Uterus (tissue), 2 donors: Measurements from ENCODE around the gene GH1.
"Not testable (repeated sequence)": the region's sequence is repeated elsewhere in the genome, so short reads cannot be mapped to it uniquely, and the experiment has no call there.

Source experiments
- POLR2A ChIP-seq, 2 donors: fragments of 450-650 bp; IDR thresholded peaks; one replicate each; pipeline ENCODE4 v1.6.1; 2016; ENCODE audit warnings: antibody characterized with exemption in 2 of 2, mild to moderate bottlenecking in 1 of 2, moderate library complexity in 1 of 2
- TF ChIP-seq, protein P1 (sequence below), 4 experiments: fragments of 200-600 bp in 2 of 4; fragments of 450-650 bp in 2 of 4; sonication (generic) in 2 of 4; IDR thresholded peaks; one replicate each; pipeline ENCODE4 v1.5.1; 2016 to 2019; ENCODE audit warnings: antibody characterized with exemption in 4 of 4, mild to moderate bottlenecking in 2 of 4, moderate library complexity in 1 of 4

DNA sequence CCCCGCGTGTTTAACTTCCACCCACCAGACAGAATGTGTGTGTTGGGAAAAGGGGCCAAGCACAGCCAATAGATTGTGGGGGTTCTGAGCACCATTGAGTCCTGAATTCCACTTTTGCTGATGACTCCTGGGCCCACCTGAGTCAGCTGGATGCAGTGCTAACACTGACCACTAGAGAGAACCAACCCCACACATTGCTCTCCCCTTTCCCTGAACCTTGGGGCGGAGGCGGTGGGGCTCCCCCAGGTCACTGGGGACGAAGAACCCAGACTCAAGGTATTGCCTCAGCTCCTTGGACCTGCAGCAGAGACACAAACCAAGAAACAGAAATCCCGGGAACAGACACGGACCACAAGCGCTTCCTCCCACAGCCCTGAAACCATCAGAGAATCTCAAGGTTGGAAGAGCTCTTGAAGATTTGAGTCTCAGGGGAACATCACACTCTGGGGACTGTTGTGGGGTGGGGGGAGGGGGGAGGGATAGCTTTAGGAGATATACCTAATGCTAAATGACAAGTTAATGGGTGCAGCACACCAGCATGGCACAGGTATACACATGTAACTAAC lies 44.5 kb downstream of the GH1 start:
- not testable (repeated sequence) for TF ChIP-seq POLR2A (IDR thresholded peaks at IDR 0.05)
- TF ChIP-seq, protein P1, sequence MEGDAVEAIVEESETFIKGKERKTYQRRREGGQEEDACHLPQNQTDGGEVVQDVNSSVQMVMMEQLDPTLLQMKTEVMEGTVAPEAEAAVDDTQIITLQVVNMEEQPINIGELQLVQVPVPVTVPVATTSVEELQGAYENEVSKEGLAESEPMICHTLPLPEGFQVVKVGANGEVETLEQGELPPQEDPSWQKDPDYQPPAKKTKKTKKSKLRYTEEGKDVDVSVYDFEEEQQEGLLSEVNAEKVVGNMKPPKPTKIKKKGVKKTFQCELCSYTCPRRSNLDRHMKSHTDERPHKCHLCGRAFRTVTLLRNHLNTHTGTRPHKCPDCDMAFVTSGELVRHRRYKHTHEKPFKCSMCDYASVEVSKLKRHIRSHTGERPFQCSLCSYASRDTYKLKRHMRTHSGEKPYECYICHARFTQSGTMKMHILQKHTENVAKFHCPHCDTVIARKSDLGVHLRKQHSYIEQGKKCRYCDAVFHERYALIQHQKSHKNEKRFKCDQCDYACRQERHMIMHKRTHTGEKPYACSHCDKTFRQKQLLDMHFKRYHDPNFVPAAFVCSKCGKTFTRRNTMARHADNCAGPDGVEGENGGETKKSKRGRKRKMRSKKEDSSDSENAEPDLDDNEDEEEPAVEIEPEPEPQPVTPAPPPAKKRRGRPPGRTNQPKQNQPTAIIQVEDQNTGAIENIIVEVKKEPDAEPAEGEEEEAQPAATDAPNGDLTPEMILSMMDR (IDR thresholded peaks at IDR 0.05): not testable (repeated sequence)
